GM12878 (cell line): ENCODE results near the gene OR13C4. TPM values are rescaled to one million over a fixed set of nuclear protein-coding genes. Genes with fewer than 3 reads are reported as not detected.

Experiments used
- ATAC-seq: fragments of 200-7000 bp; cut with Tn5 transposase; 3 replicates; pipeline ENCODE4 v1.9.1; 2020; ENCODE audit warnings: mild to moderate bottlenecking, moderate library complexity
- BruUV-seq: library from RNA; stranded (reverse); fragments of 400-500 nt; replicated peaks from 2 replicates; lab custom pipeline; 2021; lab: Mats Ljungman, UMichigan
- CTCF ChIA-PET: fragments of 300-600 bp; sonication (Branson Sonifier 250); formaldehyde crosslinking; extraction: SDS; loops from one replicate; lab custom pipeline; 2021; ENCODE audit warnings: inconsistent platforms; lab: Yijun Ruan, JAX
- POLR2A ChIA-PET: fragments of 350-600 bp; formaldehyde crosslinking; extraction: SDS; loops from one replicate; lab custom pipeline; 2021; ENCODE audit warnings: inconsistent platforms; lab: Charles Lee
- RAD21 ChIA-PET: fragments of 300-600 bp; sonication (Branson Sonifier 250); formaldehyde crosslinking; loops from one replicate; lab custom pipeline; 2023; ENCODE audit warnings: antibody characterized with exemption; ENCODE audit not compliant: unreplicated experiment; lab: Charles Lee
- SMC1A ChIA-PET: fragments of 300-600 bp; sonication (Branson Sonifier 250); formaldehyde crosslinking; loops from one replicate; lab custom pipeline; 2023; ENCODE audit not compliant: unreplicated experiment, uncharacterized antibody; lab: Charles Lee
- DNase-seq: peaks from one replicate; pipeline ENCODE4 v3.0.0-alpha.2; 2011; ENCODE audit warnings: low read depth, low spot score
- FAIRE-seq: peaks from 3 replicates; lab custom pipeline; 2011; peaks lifted over from hg19 to GRCh38; lab: Jason Lieb, UNC
- H2AFZ ChIP-seq: 2 replicates; pipeline ENCODE4 v1.6.0; 2011; ENCODE audit warnings: low read depth, low read length, control low read depth; ENCODE audit not compliant: control insufficient read depth
- H3K27ac ChIP-seq: 2 replicates; pipeline ENCODE4 v1.5.1; 2011; ENCODE audit warnings: control low read depth; ENCODE audit not compliant: control insufficient read depth, insufficient read depth
- H3K27me3 ChIP-seq, 2 experiments: replicated peaks in 1 of 2; 2 replicates each; pipeline versions ENCODE4 v1.6.0 to v1.6.1; 2011; ENCODE audit warnings: low read length in 1 of 2; ENCODE audit not compliant: control insufficient read depth in 2 of 2, insufficient read depth in 2 of 2
- H3K36me3 ChIP-seq, 2 experiments: 2 replicates each; pipeline ENCODE4 v1.5.1; 2011; ENCODE audit warnings: low read length in 1 of 2; ENCODE audit not compliant: control insufficient read depth in 2 of 2, insufficient read depth in 2 of 2
- H3K4me1 ChIP-seq: 2 replicates; pipeline ENCODE4 v1.6.1; 2011; ENCODE audit warnings: mild to moderate bottlenecking, low read length, moderate library complexity, mixed read lengths; ENCODE audit not compliant: control insufficient read depth, insufficient read depth
- H3K4me2 ChIP-seq: 2 replicates; pipeline ENCODE4 v1.6.0; 2011; ENCODE audit warnings: control low read depth; ENCODE audit not compliant: control insufficient read depth, insufficient read depth
- H3K4me3 ChIP-seq: fragments of 200-600 bp; sonication (generic); 2 replicates; pipeline ENCODE4 v1.5.1; 2016
- H3K79me2 ChIP-seq: 2 replicates; pipeline ENCODE4 v1.6.0; 2011; ENCODE audit warnings: low read length; ENCODE audit not compliant: control insufficient read depth, insufficient read depth
- H3K9ac ChIP-seq: 2 replicates; pipeline ENCODE4 v1.8.0; 2011; ENCODE audit warnings: low read length, control low read depth, mixed read lengths; ENCODE audit not compliant: control insufficient read depth, insufficient read depth
- H3K9me3 ChIP-seq: replicated peaks from 3 replicates; pipeline ENCODE4 v1.5.1; 2011; ENCODE audit warnings: mild to moderate bottlenecking, low read length; ENCODE audit not compliant: control insufficient read depth, insufficient read depth
- H4K20me1 ChIP-seq: 2 replicates; pipeline ENCODE4 v1.6.0; 2011; ENCODE audit not compliant: control insufficient read depth, insufficient read depth
- ATF7 ChIP-seq: fragments of 450-650 bp; IDR thresholded peaks from 2 replicates; pipeline ENCODE4 v1.6.1; 2016; ENCODE audit warnings: low read depth, mild to moderate bottlenecking
- ETV6 ChIP-seq, 2 experiments: fragments of 450-650 bp in 1 of 2; IDR thresholded peaks in 1 of 2; conservative IDR thresholded peaks in 1 of 2; 2 replicates each; pipeline ENCODE4 v1.6.1; 2014; ENCODE audit warnings: antibody characterized with exemption in 1 of 2, borderline replicate concordance in 1 of 2, low read depth in 1 of 2, mild to moderate bottlenecking in 1 of 2, moderate library complexity in 1 of 2
- IKZF1 ChIP-seq: fragments of 450-650 bp; conservative IDR thresholded peaks from 2 replicates; pipeline ENCODE4 v1.6.1; 2017; ENCODE audit warnings: antibody characterized with exemption, mild to moderate bottlenecking
- MEF2B ChIP-seq: fragments of 450-650 bp; IDR thresholded peaks from 2 replicates; pipeline ENCODE4 v1.6.1; 2018; ENCODE audit warnings: mild to moderate bottlenecking, moderate library complexity; ENCODE audit not compliant: partially characterized antibody, poor library complexity, severe bottlenecking
- MTA2 ChIP-seq: fragments of 450-650 bp; IDR thresholded peaks from 2 replicates; pipeline ENCODE4 v1.6.1; 2016; ENCODE audit warnings: low read depth, mild to moderate bottlenecking, moderate library complexity
- MTA3 ChIP-seq: IDR thresholded peaks from 2 replicates; pipeline ENCODE4 v1.6.1; 2012; ENCODE audit warnings: low read length, inconsistent platforms, borderline replicate concordance
- PKNOX1 ChIP-seq: fragments of 450-650 bp; IDR thresholded peaks from 2 replicates; pipeline ENCODE4 v1.6.1; 2016; ENCODE audit warnings: mild to moderate bottlenecking
- PML ChIP-seq: IDR thresholded peaks from 2 replicates; pipeline ENCODE4 v1.6.1; 2012; ENCODE audit warnings: low read length, inconsistent platforms
- SMAD1 ChIP-seq: fragments of 450-650 bp; IDR thresholded peaks from 2 replicates; pipeline ENCODE4 v1.6.1; 2018; ENCODE audit warnings: mild to moderate bottlenecking, low read depth; ENCODE audit not compliant: partially characterized antibody
- ZSCAN29 ChIP-seq: fragments of 450-650 bp; IDR thresholded peaks from 2 replicates; pipeline ENCODE4 v1.6.1; 2017; ENCODE audit warnings: mild to moderate bottlenecking, moderate library complexity
- WGBS: methylation state at CpG from one replicate; pipeline ENCODE4 v1.1.6; 2016; ENCODE audit warnings: low lambda C conversion rate; ENCODE audit not compliant: insufficient replicate concordance, insufficient coverage; ENCODE audit errors: missing lambda C conversion rate; 5-methylcytosine and 5-hydroxymethylcytosine counted together
- in situ Hi-C: fragments of 300-500 bp; cut with MboI; formaldehyde crosslinking; loops from 9 replicates; pipeline ENCODE4 v1.14.3; 2018; ENCODE audit warnings: mixed read lengths
- intact Hi-C: fragments of 100-400 bp; cut with micrococcal nuclease; formaldehyde crosslinking; loops from one replicate; pipeline ENCODE4 v1.14.2; 2022; ENCODE audit not compliant: unreplicated experiment
- polyA plus RNA-seq, 11 experiments: library from polyadenylated mRNA; depleted of rRNA in 4 of 11; unstranded in 6 of 11; stranded (reverse) in 5 of 11; fragments of >200 nt; fragmentation: Nextera tagmentation in 4 of 11; fragmentation: Illumina TruSeq in 1 of 11; extraction: Ambion mirVana in 4 of 11; extraction: Trizol in 1 of 11; gene quantifications; 1 replicate in 1 of 11; 2 replicates in 10 of 11; pipeline versions ENCODE4 v1.2.1 to v1.2.3, GENCODE V29; 2011 to 2016; ENCODE audit warnings: inconsistent platforms in 2 of 11, missing spikeins in 2 of 11, low read depth in 1 of 11
- total RNA-seq, 4 experiments: library from RNA; depleted of rRNA in 3 of 4; stranded (reverse); fragments of >200 nt in 3 of 4; fragmentation: Illumina TruSeq in 1 of 4; extraction: Trizol in 1 of 4; gene quantifications; 2 replicates each; pipeline versions ENCODE4 v1.2.1 to v1.2.3, GENCODE V29; 2013 to 2021
- TF ChIP-seq, protein P1 (sequence below): IDR thresholded peaks from 2 replicates; pipeline ENCODE4 v1.6.1; 2012; ENCODE audit warnings: low read depth, low read length, improper control_type of control experiment

The OR13C4 gene
- total and polyA plus RNA-seq, 10 of the 15 experiments (the other 5 are each of a cell fraction or from before 2014, with no cell fraction given): 0.17 to 0.26 TPM; not detected in 8

- Histone ChIP-seq H3K4me1 (no peaks in the 10 kb centered on the region), H3K4me2 (no peak overlapping the region), H4K20me1 (no peaks in the 10 kb centered on the region), H3K9ac (no peak overlapping the region), H3K27me3 (no peaks in the 10 kb centered on the region), H3K79me2 (no peaks in the 10 kb centered on the region), H3K9me3 (no peaks in the 10 kb centered on the region), H3K27ac (no peak overlapping the region), H3K4me3 (no peak overlapping the region), H3K36me3 (no peaks in the 10 kb centered on the region), H2AFZ (no peak overlapping the region)
- DNase-seq (no peak), FAIRE-seq (no peak), ATAC-seq (peak; percentile 78)
- intact Hi-C loops (no loop called here), in situ Hi-C loops (no loop called here)
- WGBS: 0% methylated on average over 1 of the region's 1 CpG
- SMC1A ChIA-PET: interaction anchor here (0.8 to 1.9 kb wide), 7 partner anchors 10 to 118 kb away, joined by 3 to 7 read pairs (median 4); no protein-coding TSS in a partner anchor
- RAD21 ChIA-PET: interaction anchor here (1.3 kb wide), 1 partner anchor 23 kb away, joined by 3 read pairs; no protein-coding TSS in a partner anchor
- BruUV-seq: no TSS peak
- POLR2A ChIA-PET: no interaction called here
- CTCF ChIA-PET: interaction anchor here (1.0 to 1.5 kb wide), 3 partner anchors 10 to 117 kb away, joined by 3 to 4 read pairs (median 3); no protein-coding TSS in a partner anchor
- TF ChIP-seq MTA3 (no peak), ATF7 (0 out of 2 replicates have a peak, but pooled peaks have one; percentile 21), MTA2 (peak; percentile 22; the same call in 1 of the 2 replicates)
Measured at GRCh38 chr9:104564358-104564757, 37.3 kb upstream of the OR13C4 start.

GRCh38 chr9:104556830-104557634 is 30.0 kb upstream of the OR13C4 start:
- Histone ChIP-seq H3K4me3 (no peak overlapping the region), H2AFZ (no peak overlapping the region), H3K36me3 (no peaks in the 10 kb centered on the region), H3K9me3 (no peaks in the 10 kb centered on the region; the same call in 2 of the 3 replicates), H3K4me1 (no peaks in the 10 kb centered on the region), H3K27me3 (no peaks in the 10 kb centered on the region), H3K4me2 (no peak overlapping the region), H3K27ac (no peak overlapping the region), H3K79me2 (no peaks in the 10 kb centered on the region), H4K20me1 (no peaks in the 10 kb centered on the region), H3K9ac (no peak overlapping the region)
- BruUV-seq: no TSS peak
- SMC1A ChIA-PET: interaction anchor here (0.6 kb wide), 1 partner anchor 17 kb away, joined by 3 read pairs; no protein-coding TSS in a partner anchor
- DNase-seq (no peak), ATAC-seq (peak; percentile 68), FAIRE-seq (no peak)
- 34% methylated on average over 8 of the region's 8 CpGs for WGBS
- RAD21 ChIA-PET: interaction anchor here (1.0 kb wide), 1 partner anchor 12 kb away, joined by 3 read pairs; no protein-coding TSS in a partner anchor
- in situ Hi-C loops (no loop called here), intact Hi-C loops (no loop called here)
- POLR2A ChIA-PET: no interaction called here
- CTCF ChIA-PET: no interaction called here
- TF ChIP-seq, protein P1, sequence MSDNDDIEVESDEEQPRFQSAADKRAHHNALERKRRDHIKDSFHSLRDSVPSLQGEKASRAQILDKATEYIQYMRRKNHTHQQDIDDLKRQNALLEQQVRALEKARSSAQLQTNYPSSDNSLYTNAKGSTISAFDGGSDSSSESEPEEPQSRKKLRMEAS: no peak
- no peak for TF ChIP-seq PML
- no peak for TF ChIP-seq ZSCAN29
- 0 out of 2 replicates have a peak, but pooled peaks have one; percentile 26 for TF ChIP-seq IKZF1
- TF ChIP-seq MEF2B: peak; percentile 19
- no peak for TF ChIP-seq ETV6 (conservative IDR thresholded peaks at IDR 0.05 in 1 of 2, IDR thresholded peaks at IDR 0.05 in 1 of 2; ENCODE audit: borderline replicate concordance in 1 of 2, low read depth in 1 of 2)
- no peak for TF ChIP-seq PKNOX1
- TF ChIP-seq SMAD1: peak; percentile 30
